ENCODE results near the gene RALBP1. TPM values are rescaled to one million over a fixed set of nuclear protein-coding genes. Genes with fewer than 3 reads are reported as not detected.

The RALBP1 gene
- total and polyA plus RNA-seq, 9 of the 15 experiments (the other 6 are each of a cell fraction or from before 2014, with no cell fraction given): 10.9 to 70.0 (median 61.3) TPM

DNA sequence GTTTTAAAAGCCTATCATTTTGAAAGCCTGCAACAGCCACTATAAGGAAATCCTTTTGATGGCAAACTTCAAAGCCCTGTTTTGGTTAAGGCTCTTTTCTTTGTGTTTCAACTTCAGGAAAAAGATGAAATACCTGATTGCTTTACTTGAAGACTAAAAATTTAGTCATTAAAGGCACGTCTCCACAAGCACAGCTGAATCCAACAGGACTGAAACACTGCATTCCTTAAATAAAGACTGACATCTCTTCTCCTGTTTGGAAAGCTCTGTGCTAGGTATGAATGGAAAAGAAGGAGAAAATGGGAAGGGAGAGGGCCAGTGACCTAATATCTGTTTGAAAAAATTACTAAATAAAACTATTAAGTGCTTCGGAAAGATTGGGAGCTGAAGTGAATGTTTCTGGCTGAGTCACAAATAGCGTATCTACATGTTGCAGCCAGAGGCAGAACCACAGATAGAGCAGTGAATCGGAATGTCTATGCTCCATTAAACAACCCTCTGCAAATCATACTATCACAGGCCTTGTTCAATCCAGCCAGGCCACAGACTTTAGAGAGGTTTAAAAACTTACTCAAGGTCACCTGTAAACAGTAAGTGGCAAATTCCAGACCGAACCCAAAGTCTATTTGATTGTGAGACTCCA, 21.1 kb upstream of the RALBP1 start:
- POLR2A ChIA-PET: interaction anchor here (0.6 to 2.0 kb wide), 2 partner anchors 20 to 68 kb away, joined by 4 to 6 read pairs; no protein-coding TSS in a partner anchor
- TF ChIP-seq NCOR1 (IDR thresholded peaks at IDR 0.05) (peak; percentile 49), SRSF7 (optimal IDR thresholded peaks at IDR 0.05; ENCODE audit: low read depth, low read length) (no peak), JUND (IDR thresholded peaks at IDR 0.05; ENCODE audit: borderline replicate concordance, low read depth, low read length) (peak; percentile 52; the same call in 1 of the 2 replicates), JUND (tag; IDR thresholded peaks at IDR 0.05; ENCODE audit: borderline replicate concordance, low read depth, low read length) (no peak; the same call in 2 of the 3 replicates), PRMT5 (CRISPR knock-in tag; IDR thresholded peaks at IDR 0.05) (no peak), RBBP5 (IDR thresholded peaks at IDR 0.05; ENCODE audit: borderline replicate concordance, insufficient read depth, low read length, poor library complexity, severe bottlenecking) (no peak), TEAD4 (IDR thresholded peaks at IDR 0.05; ENCODE audit: low read length) (peak; percentile 84), TEAD4 (CRISPR knock-in tag; IDR thresholded peaks at IDR 0.05; ENCODE audit: borderline replicate concordance) (no peak), NEUROD1 (IDR thresholded peaks at IDR 0.05; ENCODE audit: borderline replicate concordance, low read depth, low read length, partially characterized antibody) (no peak), SMARCE1 (IDR thresholded peaks at IDR 0.05) (no peak), ZNF780A (CRISPR knock-in tag; IDR thresholded peaks at IDR 0.05) (no peak), NFATC3 (IDR thresholded peaks at IDR 0.05) (no peak), ARID1B (IDR thresholded peaks at IDR 0.05) (peak; percentile 77), RNF2 (IDR thresholded peaks at IDR 0.05) (no peak), FOS (IDR thresholded peaks at IDR 0.05; ENCODE audit: extremely low read depth, insufficient read length) (no peak), TCF7 (IDR thresholded peaks at IDR 0.05; ENCODE audit: borderline replicate concordance) (no peak), ZFX (CRISPR knock-in tag; IDR thresholded peaks at IDR 0.05) (peak; percentile 25; the same call in 1 of the 2 replicates)
- TF ChIP-seq, protein P1, sequence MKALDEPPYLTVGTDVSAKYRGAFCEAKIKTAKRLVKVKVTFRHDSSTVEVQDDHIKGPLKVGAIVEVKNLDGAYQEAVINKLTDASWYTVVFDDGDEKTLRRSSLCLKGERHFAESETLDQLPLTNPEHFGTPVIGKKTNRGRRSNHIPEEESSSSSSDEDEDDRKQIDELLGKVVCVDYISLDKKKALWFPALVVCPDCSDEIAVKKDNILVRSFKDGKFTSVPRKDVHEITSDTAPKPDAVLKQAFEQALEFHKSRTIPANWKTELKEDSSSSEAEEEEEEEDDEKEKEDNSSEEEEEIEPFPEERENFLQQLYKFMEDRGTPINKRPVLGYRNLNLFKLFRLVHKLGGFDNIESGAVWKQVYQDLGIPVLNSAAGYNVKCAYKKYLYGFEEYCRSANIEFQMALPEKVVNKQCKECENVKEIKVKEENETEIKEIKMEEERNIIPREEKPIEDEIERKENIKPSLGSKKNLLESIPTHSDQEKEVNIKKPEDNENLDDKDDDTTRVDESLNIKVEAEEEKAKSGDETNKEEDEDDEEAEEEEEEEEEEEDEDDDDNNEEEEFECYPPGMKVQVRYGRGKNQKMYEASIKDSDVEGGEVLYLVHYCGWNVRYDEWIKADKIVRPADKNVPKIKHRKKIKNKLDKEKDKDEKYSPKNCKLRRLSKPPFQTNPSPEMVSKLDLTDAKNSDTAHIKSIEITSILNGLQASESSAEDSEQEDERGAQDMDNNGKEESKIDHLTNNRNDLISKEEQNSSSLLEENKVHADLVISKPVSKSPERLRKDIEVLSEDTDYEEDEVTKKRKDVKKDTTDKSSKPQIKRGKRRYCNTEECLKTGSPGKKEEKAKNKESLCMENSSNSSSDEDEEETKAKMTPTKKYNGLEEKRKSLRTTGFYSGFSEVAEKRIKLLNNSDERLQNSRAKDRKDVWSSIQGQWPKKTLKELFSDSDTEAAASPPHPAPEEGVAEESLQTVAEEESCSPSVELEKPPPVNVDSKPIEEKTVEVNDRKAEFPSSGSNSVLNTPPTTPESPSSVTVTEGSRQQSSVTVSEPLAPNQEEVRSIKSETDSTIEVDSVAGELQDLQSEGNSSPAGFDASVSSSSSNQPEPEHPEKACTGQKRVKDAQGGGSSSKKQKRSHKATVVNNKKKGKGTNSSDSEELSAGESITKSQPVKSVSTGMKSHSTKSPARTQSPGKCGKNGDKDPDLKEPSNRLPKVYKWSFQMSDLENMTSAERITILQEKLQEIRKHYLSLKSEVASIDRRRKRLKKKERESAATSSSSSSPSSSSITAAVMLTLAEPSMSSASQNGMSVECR (CRISPR knock-in tag; IDR thresholded peaks at IDR 0.05): no peak
- TF ChIP-seq, protein P2, sequence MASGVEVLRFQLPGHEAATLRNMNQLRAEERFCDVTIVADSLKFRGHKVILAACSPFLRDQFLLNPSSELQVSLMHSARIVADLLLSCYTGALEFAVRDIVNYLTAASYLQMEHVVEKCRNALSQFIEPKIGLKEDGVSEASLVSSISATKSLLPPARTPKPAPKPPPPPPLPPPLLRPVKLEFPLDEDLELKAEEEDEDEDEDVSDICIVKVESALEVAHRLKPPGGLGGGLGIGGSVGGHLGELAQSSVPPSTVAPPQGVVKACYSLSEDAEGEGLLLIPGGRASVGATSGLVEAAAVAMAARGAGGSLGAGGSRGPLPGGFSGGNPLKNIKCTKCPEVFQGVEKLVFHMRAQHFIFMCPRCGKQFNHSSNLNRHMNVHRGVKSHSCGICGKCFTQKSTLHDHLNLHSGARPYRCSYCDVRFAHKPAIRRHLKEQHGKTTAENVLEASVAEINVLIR (CRISPR knock-in tag; IDR thresholded peaks at IDR 0.05): no peak

More for the DNA sequence above, 21.1 kb upstream of the RALBP1 start:
- WGBS (ENCODE audit: insufficient coverage, low coverage, missing lambda C conversion rate): 24% methylated on average over 5 of the region's 5 CpGs
- in situ Hi-C loops (cut with MboI): no loop called here
- H3K27ac ChIP-seq (ENCODE audit: extremely low read depth, low read depth, low read length): no peak overlapping the region
- no peak overlapping the region for H3K4me3 ChIP-seq
- BruUV-seq (replicated peaks): no TSS peak
- intact Hi-C loops (cut with micrococcal nuclease): no loop called here
- H4K20me1 ChIP-seq (replicated peaks; ENCODE audit: control insufficient read depth, insufficient read depth, low read length): no peaks in the 10 kb centered on the region
- peaks cover 7% of the 10 kb centered on the region; the same call in 1 of the 2 replicates for H3K9me3 ChIP-seq (replicated peaks; ENCODE audit: control insufficient read depth, insufficient read depth, low read depth, low read length)
- no peaks in the 10 kb centered on the region for H3K9me1 ChIP-seq (ENCODE audit: control insufficient read depth, insufficient read depth, low read length)
- H3K79me2 ChIP-seq (ENCODE audit: control insufficient read depth, insufficient read depth, low read length): no peaks in the 10 kb centered on the region
- ATAC-seq (peak; percentile 70), FAIRE-seq (peak; percentile 51), DNase-seq (ENCODE audit: extremely low read depth in 1 of 4, low spot score in 3 of 4) (peak in 1 of 4 experiments; percentile 38)
- peaks cover 0 to 10% of the 10 kb centered on the region in 2 experiments; a peak in 1 of 5 replicates for H3K4me1 ChIP-seq (replicated peaks in 1 of 2; ENCODE audit: control insufficient read depth in 2 of 2, insufficient read depth in 2 of 2, low read length in 2 of 2)
- no peak overlapping the region for H3K4me2 ChIP-seq (ENCODE audit: insufficient read depth, low read length)
- CTCF ChIA-PET (ENCODE audit: low intra/inter-chr PET ratio): no interaction called here
- H3K27me3 ChIP-seq (ENCODE audit: control insufficient read depth in 2 of 2, insufficient read depth in 2 of 2, low read length in 2 of 2): no peaks in the 10 kb centered on the region
- peak overlapping the region; percentile 11 for H2AFZ ChIP-seq (ENCODE audit: low read depth, low read length)
- no peaks in the 10 kb centered on the region for H3K36me3 ChIP-seq (ENCODE audit: control insufficient read depth, insufficient read depth, low read length)
- H3K9ac ChIP-seq (ENCODE audit: insufficient read depth in 1 of 2, low read depth in 2 of 2, low read length in 2 of 2): no peak overlapping the region

Data from K562 (cell line).